Germinal center (tissue), 1 donor: ENCODE data around the gene PPP2R5C.
"Not testable (repeated sequence)": the region's sequence is repeated elsewhere in the genome, so short reads cannot be mapped to it uniquely, and the experiment has no call there.

Experiments used
- DNase-seq: peaks from one replicate; pipeline ENCODE4 v3.0.0; 2012; ENCODE audit warnings: mixed read lengths, low spot score

PPP2R5C gene

DNA sequence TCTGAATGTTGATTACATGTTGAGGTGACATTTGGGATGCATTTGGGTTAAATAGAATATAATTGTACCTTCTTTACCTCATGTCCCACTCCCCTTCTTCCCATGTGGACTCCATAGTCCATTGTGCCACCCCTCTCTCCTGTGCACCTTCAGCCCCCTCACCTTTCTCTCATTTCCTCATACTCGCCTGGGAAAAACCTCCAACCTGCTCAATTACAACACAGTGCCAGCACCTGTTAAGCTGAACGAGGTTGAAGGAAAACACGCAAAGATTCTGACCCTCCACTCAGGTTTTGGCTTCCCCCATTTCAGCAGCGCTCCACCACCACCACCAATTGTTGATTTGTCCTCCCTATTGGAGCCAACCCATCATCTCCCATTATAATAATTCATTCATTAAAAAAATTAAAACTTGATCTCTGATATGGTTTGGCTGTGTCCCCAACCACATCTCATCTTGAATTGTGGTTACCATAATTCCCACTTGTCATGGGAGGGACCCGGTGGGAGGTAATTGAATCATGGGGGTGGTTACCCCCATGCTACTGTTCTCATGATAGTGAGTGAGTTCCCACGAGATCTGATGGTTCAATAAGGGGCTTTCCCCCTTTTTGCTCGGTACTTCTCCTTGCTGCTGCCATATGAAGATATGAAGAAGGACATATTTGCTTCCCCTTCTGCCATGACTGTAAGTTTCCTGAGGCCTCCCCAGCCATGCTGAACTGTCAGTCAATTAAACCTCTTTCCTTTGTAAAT, 33.7 kb upstream of the PPP2R5C start:
- DNase-seq: no peak

DNA sequence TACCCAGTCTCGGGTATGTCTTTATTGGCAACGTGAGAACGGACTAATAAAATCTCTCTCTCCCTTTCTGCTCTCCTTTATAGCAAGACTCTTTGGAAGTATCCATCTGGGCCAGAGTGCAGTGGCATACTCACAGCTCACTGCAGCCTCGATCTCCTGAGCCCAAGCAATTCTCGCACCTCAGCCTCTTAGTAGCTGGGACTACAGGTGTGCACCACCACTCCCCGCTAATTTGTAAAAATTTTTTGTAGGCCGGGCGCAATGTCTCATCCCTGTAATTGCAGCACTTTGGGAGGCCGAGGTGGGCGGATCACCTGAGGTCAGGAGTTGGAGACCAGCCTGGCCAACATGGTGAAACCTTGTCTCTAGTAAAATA, 33.2 kb upstream of the PPP2R5C start:
- DNase-seq: no peak

DNA sequence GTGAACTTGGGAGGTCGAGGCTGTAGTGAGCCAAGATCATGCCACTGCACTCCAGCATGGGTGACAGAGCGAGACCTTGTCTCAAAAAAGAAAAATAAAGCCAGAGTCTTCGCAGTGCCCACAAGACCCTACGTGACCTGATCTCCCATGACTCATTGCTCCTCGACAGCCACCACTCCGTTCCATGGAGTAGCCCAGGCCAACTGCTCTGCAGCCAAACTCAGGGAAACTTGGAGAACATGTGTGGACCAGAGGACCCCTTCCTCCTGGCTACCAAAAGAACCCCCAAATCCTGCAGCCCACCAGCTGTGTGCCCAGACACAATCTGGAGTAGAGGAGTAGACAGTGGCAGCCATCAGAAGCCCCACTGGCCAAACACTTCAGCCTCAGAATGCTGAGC, 32.1 kb upstream of the PPP2R5C start:
- no peak for DNase-seq

- not testable (repeated sequence) for DNase-seq
Measured at GRCh38 chr14:101730157-101730556, 31.4 kb upstream of the PPP2R5C start.

- DNase-seq: no peak
Measured at GRCh38 chr14:101730626-101731186, 30.8 kb upstream of the PPP2R5C start.

DNA sequence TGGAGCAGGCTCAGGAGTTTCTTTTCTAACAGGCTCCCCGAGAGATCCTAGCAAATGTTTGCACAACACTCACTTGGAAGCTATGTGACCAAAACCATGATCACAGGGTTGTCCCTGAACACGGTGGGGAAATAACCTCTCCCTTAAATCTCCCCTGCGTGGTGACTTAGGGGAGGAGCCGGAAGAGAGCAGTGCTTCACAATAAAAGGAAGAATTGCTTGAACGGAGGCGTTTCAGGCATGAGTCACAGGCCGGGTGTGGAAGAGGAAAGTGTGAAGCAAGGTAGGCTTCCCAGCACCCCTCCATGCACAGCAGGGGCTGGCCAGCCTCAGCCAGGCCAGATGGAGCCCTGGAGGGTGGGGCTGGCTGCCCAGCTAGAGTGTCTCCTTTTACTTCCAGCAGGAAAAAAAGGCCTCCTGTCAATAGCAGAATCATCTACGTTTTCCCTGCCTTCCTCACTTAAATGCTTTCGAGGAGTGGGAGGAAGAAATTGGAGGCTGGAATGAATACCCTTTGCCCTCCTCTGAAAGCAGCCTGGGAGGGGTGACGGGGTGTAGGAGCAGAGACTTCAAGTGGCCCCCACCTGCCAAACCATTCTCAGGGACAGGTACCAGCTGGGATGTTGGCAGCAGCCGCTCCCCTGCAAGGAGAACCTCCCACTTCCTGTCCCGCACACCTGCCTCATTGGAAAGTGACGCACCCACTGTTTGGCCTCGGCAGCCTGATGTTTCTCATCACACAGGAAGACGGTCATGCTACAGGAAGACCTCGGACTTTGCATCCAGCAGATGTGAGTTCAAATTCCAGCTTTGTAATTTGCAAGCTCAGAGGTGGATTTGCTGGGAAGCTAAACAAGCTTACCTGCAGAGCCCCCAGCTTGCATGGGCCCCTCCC, 30.1 kb upstream of the PPP2R5C start:
- peak; percentile 34 for DNase-seq

GRCh38 chr14:101732118-101732517, 29.4 kb upstream of the PPP2R5C start:
- DNase-seq: no peak

DNA sequence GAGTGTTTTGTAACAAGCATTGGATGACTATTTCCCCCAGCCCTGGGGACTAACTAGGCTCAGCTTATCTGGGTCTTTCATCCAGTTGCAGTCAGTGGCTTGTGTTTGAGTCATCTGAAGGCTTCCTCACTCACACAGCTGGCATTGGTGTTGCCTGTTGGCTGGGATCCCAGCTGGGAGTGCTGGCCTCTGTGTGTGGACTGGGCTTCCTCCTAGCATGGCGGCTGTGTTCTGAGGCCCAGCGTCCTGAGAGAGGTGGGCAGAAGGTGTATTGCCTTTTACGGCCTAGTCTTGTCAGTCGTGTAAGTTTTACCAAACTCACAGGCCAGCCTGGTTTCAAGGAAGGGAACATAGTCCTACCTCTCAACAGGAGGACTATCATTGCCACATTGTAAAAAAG, 28.3 kb upstream of the PPP2R5C start:
- no peak for DNase-seq

- DNase-seq: no peak
Measured at GRCh38 chr14:101734246-101734847, 27.2 kb upstream of the PPP2R5C start.

GRCh38 chr14:101735453-101735852, 26.1 kb upstream of the PPP2R5C start:
- DNase-seq: no peak

GRCh38 chr14:101736071-101736470, 25.4 kb upstream of the PPP2R5C start:
- no peak for DNase-seq

DNA sequence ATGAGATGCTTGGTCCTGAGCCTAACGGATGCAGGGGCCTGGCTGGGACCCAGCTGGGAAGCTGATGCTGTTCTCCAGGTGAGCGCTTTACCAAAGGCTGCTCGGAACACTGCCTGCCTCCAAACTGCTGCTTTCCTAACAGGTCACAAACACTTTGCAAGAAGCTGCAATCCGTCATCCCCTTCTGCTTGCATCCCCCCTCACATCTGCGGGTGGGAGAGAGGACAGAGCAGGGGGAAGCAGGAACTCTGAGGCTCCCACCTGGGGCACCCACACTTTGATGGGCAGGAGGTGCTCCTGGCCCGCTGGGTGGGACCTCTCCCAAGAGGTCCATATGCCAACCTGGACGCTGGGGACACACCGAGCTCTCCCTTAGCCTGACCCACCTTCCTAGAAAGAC, 24.9 kb upstream of the PPP2R5C start:
- no peak for DNase-seq

DNA sequence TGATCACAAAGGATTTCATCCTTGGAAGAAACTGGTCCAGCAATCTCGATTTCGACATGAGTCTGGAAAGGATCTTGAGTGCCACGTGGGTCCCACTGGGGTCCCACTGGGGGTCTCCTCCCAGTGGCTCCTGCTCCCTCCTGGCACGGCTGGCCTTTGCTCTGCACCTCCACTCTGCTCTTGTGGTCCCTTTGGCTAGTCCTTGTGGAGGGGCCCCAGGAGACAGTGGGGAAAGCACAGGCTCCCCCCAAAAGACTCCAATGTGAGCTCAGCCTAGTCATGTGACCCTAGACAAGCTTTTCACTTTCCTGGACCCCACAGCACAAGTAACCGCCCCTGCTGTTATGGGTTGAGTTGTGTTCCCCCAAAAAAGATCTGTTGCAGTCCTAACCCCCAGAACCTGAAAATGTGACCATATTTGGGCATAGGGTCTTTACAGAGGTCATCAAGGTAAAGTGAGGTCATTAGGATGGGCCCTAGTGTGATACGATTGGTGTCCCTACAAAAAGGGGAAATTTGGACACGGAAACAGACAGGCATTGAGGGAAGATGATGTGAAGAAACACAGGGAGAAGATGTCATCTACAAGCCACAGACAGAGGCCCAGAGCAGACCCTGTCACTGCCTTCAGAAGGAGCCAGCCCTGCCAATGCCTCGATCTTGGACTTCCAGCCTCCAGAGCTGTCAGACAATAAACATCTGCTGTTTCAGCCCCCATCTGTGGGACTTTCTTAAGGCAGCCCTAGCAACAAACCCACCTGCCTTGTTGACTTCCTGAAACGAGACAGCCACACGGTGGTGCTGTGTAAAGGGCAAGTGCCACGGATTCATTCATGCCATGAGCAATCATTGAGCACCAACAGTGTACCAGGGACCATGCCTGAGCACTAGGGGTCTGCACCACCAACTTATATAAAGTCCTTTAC, 23.8 kb upstream of the PPP2R5C start:
- DNase-seq: no peak

GRCh38 chr14:101738703-101739320, 22.7 kb upstream of the PPP2R5C start:
- DNase-seq: no peak

DNA sequence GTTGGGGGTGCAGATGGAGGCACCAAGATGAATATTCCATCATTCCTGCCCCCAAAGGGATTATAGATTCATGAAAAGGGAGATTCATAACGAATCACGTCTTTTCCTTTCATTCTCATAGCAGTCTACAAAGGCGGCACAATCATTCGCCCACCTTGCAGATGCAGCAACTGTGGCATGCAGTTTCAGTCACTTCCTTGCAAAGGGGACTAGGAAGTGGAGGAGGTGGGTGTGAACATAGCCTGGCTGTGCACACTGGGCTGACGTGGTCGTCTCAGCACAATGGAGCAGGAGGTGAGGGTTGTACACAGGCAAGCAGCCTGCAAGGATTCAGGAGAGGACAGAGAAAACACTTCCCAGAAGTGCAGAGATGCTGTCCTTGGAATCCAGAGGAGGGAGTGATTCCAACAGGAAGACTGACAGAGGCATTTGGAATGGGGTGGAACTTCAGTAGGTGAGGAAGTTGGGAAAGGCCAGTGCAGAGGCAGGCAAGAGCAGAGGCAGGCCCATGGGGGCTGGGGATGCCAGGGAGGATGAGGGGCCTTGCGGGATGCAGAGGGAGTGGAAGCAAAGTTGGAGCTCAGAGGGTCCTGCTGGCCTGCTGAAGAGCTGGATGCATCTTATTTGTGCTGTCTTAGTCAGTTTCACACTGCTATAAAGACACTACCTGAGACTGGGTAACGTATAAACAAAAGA, 21.9 kb upstream of the PPP2R5C start:
- no peak for DNase-seq

GRCh38 chr14:101740981-101741380, 20.5 kb upstream of the PPP2R5C start:
- DNase-seq: no peak

DNA sequence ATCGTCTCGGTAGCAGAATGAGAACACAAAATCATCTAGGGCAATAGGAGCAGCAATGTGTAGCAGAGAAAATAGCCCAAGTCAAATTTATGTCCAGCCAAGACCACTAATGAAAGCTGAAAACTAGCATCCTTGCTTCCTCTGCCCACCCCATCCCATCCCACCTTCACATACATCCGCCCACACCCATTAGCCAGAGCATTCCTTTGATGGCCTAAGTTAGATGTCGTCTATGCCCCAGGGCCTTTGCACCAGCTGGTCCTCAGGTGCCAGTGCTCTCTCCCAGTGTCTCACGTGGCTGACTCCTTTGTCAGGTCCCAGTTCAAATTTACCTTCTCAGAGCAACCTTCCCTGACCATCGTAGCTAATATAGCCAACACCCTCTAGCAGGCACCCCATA, 17.8 kb upstream of the PPP2R5C start:
- DNase-seq: no peak

DNA sequence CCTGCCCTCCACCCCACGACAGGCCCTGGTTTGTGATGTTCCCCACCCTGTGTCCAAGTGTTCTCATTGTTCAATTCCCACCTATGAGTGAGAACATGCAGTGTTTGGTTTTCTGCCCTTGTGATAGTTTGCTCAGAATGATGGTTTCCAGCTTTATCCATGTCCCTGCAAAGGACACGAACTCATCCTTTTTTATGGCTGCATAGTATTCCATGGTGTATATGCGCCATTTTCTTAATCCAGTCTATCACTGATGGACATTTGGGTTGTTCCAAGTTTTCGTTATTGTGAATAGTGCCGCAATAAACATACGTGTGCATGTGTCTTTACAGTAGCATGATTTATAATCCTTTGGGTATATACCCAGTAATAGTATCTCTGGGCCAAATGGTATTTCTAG, 17.1 kb upstream of the PPP2R5C start:
- not testable (repeated sequence) for DNase-seq

DNA sequence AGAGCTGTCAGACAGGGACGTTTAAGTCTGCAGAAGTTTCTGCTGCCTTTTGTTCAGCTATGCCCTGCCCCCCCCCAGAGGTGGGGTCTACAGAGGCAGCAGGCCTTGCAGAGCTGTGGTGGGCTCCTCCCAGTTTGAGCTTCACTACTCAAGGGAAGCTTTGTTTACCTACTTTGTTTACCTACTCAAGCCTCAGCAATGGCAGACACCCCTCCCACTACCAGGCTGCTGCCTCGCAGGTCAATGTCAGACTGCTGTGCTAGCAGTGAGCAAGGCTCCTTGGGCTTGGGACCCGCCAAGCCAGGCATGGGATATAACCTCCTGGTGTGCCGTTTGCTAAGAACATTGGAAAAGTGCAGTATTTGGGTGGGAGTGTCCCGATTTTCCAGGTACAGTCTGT, 11.8 kb upstream of the PPP2R5C start:
- DNase-seq: not testable (repeated sequence)

DNA sequence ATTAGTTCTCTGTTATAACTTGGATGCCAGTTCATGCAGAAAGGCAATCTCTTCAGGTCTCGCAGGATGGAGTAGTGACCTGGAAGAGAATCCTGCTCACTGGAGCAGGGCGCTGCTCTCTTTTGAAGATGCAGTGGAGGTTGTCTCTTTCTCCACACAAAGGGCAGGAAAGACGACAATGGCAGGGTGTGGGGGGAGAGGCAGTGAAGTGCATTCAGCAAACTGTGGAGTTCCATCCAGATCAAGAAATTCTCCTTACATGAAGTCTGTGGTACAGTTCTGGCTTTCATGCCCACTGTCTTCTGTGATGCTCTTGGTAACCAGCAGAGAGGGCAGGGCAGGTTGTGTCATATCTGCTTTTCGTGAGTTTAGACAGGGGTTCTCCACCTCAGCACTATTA, 6.6 kb upstream of the PPP2R5C start:
- no peak for DNase-seq
